Suprapubic skin (tissue), 4 donors: ENCODE measurements around the gene PEX3. TPM values are rescaled to one million over a fixed set of nuclear protein-coding genes. Genes with fewer than 3 reads are reported as not detected.
A peak's percentile ranks its signal among the peaks of the same experiment; 100 is the strongest.

Source experiments
- DNase-seq, 2 donors: peaks; one replicate each; pipeline ENCODE4 v3.0.0-alpha.2; 2019; ENCODE audit warnings: low spot score in 2 of 2
- H3K27ac ChIP-seq: fragments of 200-600 bp; sonication (generic); one replicate; pipeline ENCODE4 v1.5.1; 2019
- H3K27me3 ChIP-seq: fragments of 200-600 bp; sonication (generic); one replicate; pipeline ENCODE4 v1.5.1; 2019
- H3K36me3 ChIP-seq: fragments of 200-600 bp; sonication (generic); one replicate; pipeline ENCODE4 v1.5.1; 2019
- H3K4me1 ChIP-seq: fragments of 200-600 bp; sonication (generic); one replicate; pipeline ENCODE4 v1.5.1; 2019
- H3K4me3 ChIP-seq: fragments of 200-600 bp; sonication (generic); one replicate; pipeline ENCODE4 v1.5.1; 2019; ENCODE audit warnings: mild to moderate bottlenecking
- H3K9me3 ChIP-seq: fragments of 200-600 bp; sonication (generic); one replicate; pipeline ENCODE4 v1.5.1; 2019
- EP300 ChIP-seq: sonication (generic); formaldehyde crosslinking; IDR thresholded peaks from one replicate; pipeline ENCODE4 v1.6.1; 2017; ENCODE audit warnings: antibody characterized with exemption
- POLR2A ChIP-seq, 2 donors: fragments of 450-650 bp; IDR thresholded peaks; one replicate each; pipeline ENCODE4 v1.6.1; 2017; ENCODE audit warnings: antibody characterized with exemption in 2 of 2, mild to moderate bottlenecking in 2 of 2, moderate library complexity in 2 of 2
- POLR2AphosphoS5 ChIP-seq, 3 donors: sonication (generic); formaldehyde crosslinking; IDR thresholded peaks; one replicate each; pipeline ENCODE4 v1.6.1; 2017; ENCODE audit warnings: antibody characterized with exemption in 3 of 3
- WGBS: methylation state at CpG from one replicate; pipeline ENCODE4 v1.1.5; 2018; 5-methylcytosine and 5-hydroxymethylcytosine counted together
- total RNA-seq, 4 donors: library from RNA; depleted of rRNA; stranded (reverse); fragments of >200 nt; gene quantifications; one replicate each; pipeline ENCODE4 v1.1.0, GENCODE V29; 2016
- TF ChIP-seq, protein P1 (sequence below), 2 donors: fragments of 200-600 bp in 1 of 2; fragments of 450-650 bp in 1 of 2; sonication (generic) in 1 of 2; IDR thresholded peaks; one replicate each; pipeline ENCODE4 v1.5.1; 2016 to 2019; ENCODE audit warnings: antibody characterized with exemption in 2 of 2, mild to moderate bottlenecking in 1 of 2, moderate library complexity in 1 of 2

The PEX3 gene
- total RNA-seq, 4 donors from 2014 or later, result 22.3 to 29.0 (median 24.2) TPM

DNA sequence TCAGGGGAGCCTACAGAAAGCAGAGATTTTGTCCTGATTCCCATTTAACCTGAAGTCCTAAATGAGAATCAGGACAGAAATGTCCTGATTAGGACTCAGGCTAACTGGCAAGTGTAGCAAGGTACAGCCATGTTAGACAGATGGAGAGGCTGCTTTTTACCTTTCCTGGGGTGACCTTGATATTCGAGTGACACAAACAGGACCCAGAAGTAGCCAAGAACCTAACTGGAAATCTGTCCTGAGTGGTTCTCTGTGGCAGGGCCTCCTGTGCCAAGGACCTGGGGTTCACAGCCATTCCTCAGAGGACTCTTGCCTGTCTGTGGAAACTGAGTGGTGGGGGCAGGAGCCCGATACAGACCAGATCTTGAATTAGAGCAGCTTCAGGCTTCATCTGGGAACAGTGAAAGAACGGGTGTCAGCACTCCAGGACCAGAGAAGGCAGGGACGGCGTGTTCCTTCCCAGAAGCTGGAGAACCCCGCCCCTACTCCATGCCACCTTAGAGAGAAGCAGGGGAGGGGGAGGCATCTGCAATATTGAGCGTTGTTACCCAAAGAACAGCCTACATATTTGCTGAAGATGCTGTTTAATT, 65.3 kb downstream of the PEX3 start:
- H3K36me3 ChIP-seq, result no peaks in the 10 kb centered on the region
- TF ChIP-seq, protein P1, sequence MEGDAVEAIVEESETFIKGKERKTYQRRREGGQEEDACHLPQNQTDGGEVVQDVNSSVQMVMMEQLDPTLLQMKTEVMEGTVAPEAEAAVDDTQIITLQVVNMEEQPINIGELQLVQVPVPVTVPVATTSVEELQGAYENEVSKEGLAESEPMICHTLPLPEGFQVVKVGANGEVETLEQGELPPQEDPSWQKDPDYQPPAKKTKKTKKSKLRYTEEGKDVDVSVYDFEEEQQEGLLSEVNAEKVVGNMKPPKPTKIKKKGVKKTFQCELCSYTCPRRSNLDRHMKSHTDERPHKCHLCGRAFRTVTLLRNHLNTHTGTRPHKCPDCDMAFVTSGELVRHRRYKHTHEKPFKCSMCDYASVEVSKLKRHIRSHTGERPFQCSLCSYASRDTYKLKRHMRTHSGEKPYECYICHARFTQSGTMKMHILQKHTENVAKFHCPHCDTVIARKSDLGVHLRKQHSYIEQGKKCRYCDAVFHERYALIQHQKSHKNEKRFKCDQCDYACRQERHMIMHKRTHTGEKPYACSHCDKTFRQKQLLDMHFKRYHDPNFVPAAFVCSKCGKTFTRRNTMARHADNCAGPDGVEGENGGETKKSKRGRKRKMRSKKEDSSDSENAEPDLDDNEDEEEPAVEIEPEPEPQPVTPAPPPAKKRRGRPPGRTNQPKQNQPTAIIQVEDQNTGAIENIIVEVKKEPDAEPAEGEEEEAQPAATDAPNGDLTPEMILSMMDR (IDR thresholded peaks at IDR 0.05), result no peak
- TF ChIP-seq EP300, result no peak
- TF ChIP-seq POLR2AphosphoS5 (IDR thresholded peaks at IDR 0.05), result no peak
- no peak for TF ChIP-seq POLR2A (IDR thresholded peaks at IDR 0.05)
- no peaks in the 10 kb centered on the region for H3K27me3 ChIP-seq
- peaks cover 24% of the 10 kb centered on the region for H3K4me1 ChIP-seq
- no peaks in the 10 kb centered on the region for H3K9me3 ChIP-seq
- 95% methylated on average over 6 of the region's 7 CpGs for WGBS
- no peak overlapping the region for H3K4me3 ChIP-seq
- no peak for DNase-seq
- peak overlapping the region; percentile 45 for H3K27ac ChIP-seq

DNA sequence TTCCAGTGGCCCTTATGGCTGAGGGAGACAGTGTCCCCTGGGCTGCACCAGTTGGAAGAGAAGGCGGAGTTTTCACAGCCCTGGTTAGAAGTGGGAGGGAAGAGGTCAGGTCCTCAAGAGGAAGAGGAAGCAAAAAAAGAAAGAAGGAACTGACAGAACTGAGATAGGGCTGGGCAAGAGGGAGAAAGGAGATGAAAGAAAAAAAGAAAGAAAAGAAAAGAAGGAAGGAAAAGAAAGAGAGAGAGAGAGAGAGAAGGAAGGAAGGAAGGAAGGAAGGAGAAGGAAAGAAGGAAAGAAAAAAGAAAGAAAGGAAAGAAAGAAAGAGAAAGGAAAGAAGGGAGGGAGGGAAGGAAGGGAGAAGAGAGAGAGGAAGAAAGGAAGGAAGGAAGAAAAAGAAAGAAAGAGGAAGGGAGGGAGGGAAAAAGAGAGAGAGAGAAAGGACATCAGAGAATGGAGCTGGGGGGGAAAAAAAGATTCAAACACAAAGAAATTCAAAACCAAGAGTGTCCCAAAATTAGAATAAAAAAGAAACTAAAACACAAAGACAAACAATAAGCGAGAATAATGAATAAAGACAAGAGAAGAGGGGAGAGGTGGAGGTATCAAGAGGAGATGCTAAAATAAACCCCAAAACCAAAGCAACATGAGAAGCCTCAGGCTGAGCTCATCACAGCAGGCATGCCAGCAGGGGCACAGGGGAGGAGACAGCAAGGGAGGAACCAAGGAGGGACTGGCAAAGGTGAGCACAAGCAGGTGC, 66.3 kb downstream of the PEX3 start:
- no peaks in the 10 kb centered on the region for H3K27me3 ChIP-seq
- no peak overlapping the region for H3K4me3 ChIP-seq
- WGBS, result 79% methylated on average over 2 of the region's 2 CpGs
- no peak for DNase-seq
- no peaks in the 10 kb centered on the region for H3K36me3 ChIP-seq
- TF ChIP-seq POLR2A (IDR thresholded peaks at IDR 0.05) (no peak), EP300 (no peak), POLR2AphosphoS5 (IDR thresholded peaks at IDR 0.05) (no peak)
- TF ChIP-seq, protein P1 (IDR thresholded peaks at IDR 0.05), result no peak
- H3K4me1 ChIP-seq, result peaks cover 14% of the 10 kb centered on the region
- no peak overlapping the region for H3K27ac ChIP-seq
- H3K9me3 ChIP-seq, result no peaks in the 10 kb centered on the region

DNA sequence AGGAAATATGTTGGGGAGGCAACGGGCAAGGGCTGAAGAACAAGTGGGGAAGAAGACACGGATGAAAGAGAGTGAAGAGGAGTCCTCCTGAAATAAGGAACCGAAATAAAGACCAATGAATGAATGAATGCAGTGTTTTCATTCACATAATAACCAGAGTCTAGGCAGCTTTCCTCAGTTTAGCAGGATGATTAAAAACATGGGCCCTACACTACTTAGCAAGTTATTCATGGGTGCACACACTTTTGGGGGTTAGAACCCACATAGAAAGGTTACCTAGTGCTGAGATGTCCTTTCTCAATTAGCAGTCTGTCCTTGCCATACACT, 66.8 kb downstream of the PEX3 start:
- no peaks in the 10 kb centered on the region for H3K36me3 ChIP-seq
- DNase-seq, result no peak
- no peak overlapping the region for H3K27ac ChIP-seq
- H3K27me3 ChIP-seq, result no peaks in the 10 kb centered on the region
- H3K4me3 ChIP-seq, result no peak overlapping the region
- no peaks in the 10 kb centered on the region for H3K9me3 ChIP-seq
- WGBS, result 58% methylated on average over 3 of the region's 3 CpGs
- TF ChIP-seq POLR2A (IDR thresholded peaks at IDR 0.05) (no peak), POLR2AphosphoS5 (IDR thresholded peaks at IDR 0.05) (no peak), EP300 (no peak)
- TF ChIP-seq, protein P1 (IDR thresholded peaks at IDR 0.05), result no peak
- peaks cover 10% of the 10 kb centered on the region for H3K4me1 ChIP-seq

DNA sequence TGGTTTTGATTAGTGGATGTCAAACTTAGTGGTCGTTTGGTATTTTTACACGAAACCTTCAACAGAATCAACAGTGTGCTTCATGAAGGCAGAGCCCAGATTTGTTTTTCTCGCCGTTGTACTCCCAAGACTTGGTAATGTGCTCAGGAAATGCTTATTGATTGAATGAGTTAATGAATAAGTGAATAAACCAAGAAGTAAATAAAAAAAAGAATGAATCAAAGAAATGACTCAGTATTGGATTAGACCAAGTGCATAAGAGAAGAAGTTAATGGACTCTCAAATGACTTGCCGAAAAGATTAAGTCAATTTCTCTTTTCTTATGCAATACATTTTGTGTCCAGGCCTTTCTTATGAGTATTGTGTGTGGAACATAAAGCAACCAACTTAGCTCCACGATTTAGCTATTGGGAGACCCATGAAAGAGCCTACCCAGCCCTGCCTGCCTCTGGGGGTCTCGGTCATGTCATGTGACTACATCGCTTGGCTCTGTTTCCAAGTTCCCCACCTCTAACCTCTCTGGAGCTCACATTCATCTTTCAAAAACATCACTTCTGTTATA, 71.5 kb downstream of the PEX3 start:
- Histone ChIP-seq H3K4me1 (no peaks in the 10 kb centered on the region), H3K27me3 (no peaks in the 10 kb centered on the region), H3K27ac (no peak overlapping the region), H3K36me3 (no peaks in the 10 kb centered on the region), H3K4me3 (no peak overlapping the region), H3K9me3 (no peaks in the 10 kb centered on the region)
- WGBS, result 91% methylated on average over 8 of the region's 8 CpGs
- DNase-seq, result no peak
- TF ChIP-seq POLR2AphosphoS5 (IDR thresholded peaks at IDR 0.05), result no peak
- TF ChIP-seq POLR2A (IDR thresholded peaks at IDR 0.05), result no peak
- TF ChIP-seq EP300, result no peak
- TF ChIP-seq, protein P1 (IDR thresholded peaks at IDR 0.05), result no peak

DNA sequence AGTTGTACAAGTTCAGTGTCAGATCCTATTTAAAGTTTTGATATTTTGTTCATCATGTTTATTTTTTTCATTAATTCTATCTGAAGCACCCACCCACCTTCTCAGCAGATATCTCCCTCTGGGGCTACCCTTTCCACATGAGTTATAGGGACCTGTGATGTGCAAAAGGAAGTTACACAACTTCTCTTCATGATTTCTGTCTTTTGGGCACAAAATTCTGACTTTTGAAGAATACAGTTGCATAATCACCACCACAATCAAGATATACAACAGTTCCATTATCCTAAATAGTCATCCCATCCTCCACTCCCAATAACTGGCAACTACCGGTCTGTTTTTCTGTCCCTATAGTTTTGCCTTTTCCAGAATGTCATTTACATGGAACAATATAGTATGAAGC, 74.8 kb downstream of the PEX3 start:
- no peaks in the 10 kb centered on the region for H3K27me3 ChIP-seq
- H3K36me3 ChIP-seq, result no peaks in the 10 kb centered on the region
- H3K27ac ChIP-seq, result no peak overlapping the region
- DNase-seq, result no peak
- 90% methylated on average over 1 of the region's 1 CpG for WGBS
- no peaks in the 10 kb centered on the region for H3K4me1 ChIP-seq
- H3K9me3 ChIP-seq, result no peaks in the 10 kb centered on the region
- TF ChIP-seq POLR2A (IDR thresholded peaks at IDR 0.05) (no peak), POLR2AphosphoS5 (IDR thresholded peaks at IDR 0.05) (no peak), EP300 (no peak)
- TF ChIP-seq, protein P1 (IDR thresholded peaks at IDR 0.05), result no peak
- H3K4me3 ChIP-seq, result no peak overlapping the region
